Testis (tissue), 2 donors: ENCODE results near the gene TAC4.

Experiments used
- CTCF ChIP-seq, 3 experiments: fragments of 450-650 bp in 2 of 3; fragments of 200-600 bp in 1 of 3; sonication (generic) in 1 of 3; IDR thresholded peaks; one replicate each; pipeline ENCODE4 v1.5.1; 2016 to 2019; ENCODE audit warnings: antibody characterized with exemption in 3 of 3, mild to moderate bottlenecking in 2 of 3, moderate library complexity in 1 of 3
- POLR2A ChIP-seq: fragments of 450-650 bp; IDR thresholded peaks from one replicate; pipeline ENCODE4 v1.6.1; 2017; ENCODE audit warnings: antibody characterized with exemption, mild to moderate bottlenecking, moderate library complexity

DNA sequence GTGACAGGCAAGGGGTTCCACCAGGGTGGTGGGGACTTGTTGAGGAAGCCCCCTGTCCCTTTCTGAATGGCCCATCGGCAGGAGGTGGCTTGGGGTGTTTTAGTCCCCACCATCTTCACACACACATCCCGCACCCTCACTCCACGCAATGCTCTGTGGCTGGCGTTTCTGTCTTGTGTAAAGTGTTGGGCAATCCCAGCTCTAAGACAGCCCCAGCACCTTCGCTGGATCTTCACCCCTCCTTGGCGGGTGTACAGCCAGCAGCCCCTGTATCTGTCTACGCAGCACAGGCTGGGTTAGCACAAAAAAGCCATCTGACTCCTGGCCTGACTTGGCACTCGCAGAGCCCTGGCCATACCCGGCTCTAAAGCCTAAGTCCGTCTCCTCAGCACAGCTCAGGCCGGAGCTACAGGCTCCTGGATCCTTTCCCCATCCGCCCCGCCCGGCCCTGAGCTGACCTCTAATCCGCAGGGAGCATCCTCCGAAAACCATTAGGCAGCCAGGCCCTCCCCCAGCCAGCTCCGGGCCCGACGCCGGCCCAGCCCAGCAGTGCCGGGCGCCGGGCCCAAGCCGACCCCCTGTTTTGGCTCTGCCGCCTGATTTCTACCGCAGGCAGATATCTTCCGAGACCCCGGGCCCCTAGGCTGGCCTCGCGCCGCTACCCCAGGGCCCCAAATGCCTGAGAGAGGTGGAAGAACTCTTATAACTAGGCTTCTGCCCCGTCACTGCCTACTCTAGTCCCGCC lies 42.4 kb upstream of the TAC4 start:
- TF ChIP-seq POLR2A (no peak), CTCF (IDR thresholded peaks at IDR 0.05) (no peak)
